K562 (cell line): Measurements from ENCODE around the gene CDCA7. TPM values are rescaled to one million over a fixed set of nuclear protein-coding genes. Genes with fewer than 3 reads are reported as not detected.

ENCODE experiments used
- ETV6 ChIP-seq, 3 experiments: fragments of 150-350 bp in 1 of 3; sonication (generic) in 1 of 3; formaldehyde crosslinking in 1 of 3; IDR thresholded peaks; 2 replicates each; pipeline versions ENCODE4 v1.6.1 to v1.8.0; 2014 to 2022; ENCODE audit warnings: borderline replicate concordance in 2 of 3, low read depth in 2 of 3, antibody characterized with exemption in 1 of 3, low read length in 1 of 3, mild to moderate bottlenecking in 1 of 3, missing genetic modification reagents in 1 of 3
- GABPB1 ChIP-seq: sonication (generic); formaldehyde crosslinking; IDR thresholded peaks from 2 replicates; pipeline ENCODE4 v1.8.0; 2022; ENCODE audit warnings: mild to moderate bottlenecking, missing genetic modification reagents
- MCM2 ChIP-seq: fragments of 450-650 bp; IDR thresholded peaks from 2 replicates; pipeline ENCODE4 v1.6.1; 2017; ENCODE audit warnings: low read depth, mild to moderate bottlenecking
- MED1 ChIP-seq: sonication (generic); formaldehyde crosslinking; IDR thresholded peaks from 2 replicates; pipeline ENCODE4 v1.8.1; 2023; ENCODE audit warnings: missing genetic modification reagents, borderline replicate concordance
- PHF8 ChIP-seq: fragments of 200-600 bp; sonication (generic); IDR thresholded peaks from 2 replicates; pipeline ENCODE4 v1.6.1; 2012; ENCODE audit warnings: mixed run types, mild to moderate bottlenecking, inconsistent platforms, low read length, moderate library complexity, borderline replicate concordance
- RBM15 ChIP-seq: fragments of 200-400 bp; formaldehyde crosslinking; IDR thresholded peaks from 2 replicates; pipeline ENCODE4 v1.6.1; 2018; ENCODE audit warnings: mild to moderate bottlenecking, low read length, moderate library complexity; ENCODE audit not compliant: insufficient read depth
- ZBTB7A ChIP-seq: IDR thresholded peaks from 2 replicates; pipeline ENCODE4 v1.6.1; 2011; ENCODE audit warnings: low read depth, mild to moderate bottlenecking, low read length, moderate library complexity, borderline replicate concordance; ENCODE audit not compliant: control insufficient read depth
- ZNF507 ChIP-seq: conservative IDR thresholded peaks from 2 replicates; pipeline ENCODE4 v1.6.1; 2017; ENCODE audit warnings: missing genetic modification characterization, missing compliant biosample characterization
- polyA plus RNA-seq, 8 experiments: library from polyadenylated mRNA; depleted of rRNA in 4 of 8; stranded (reverse) in 5 of 8; unstranded in 3 of 8; fragments of >200 nt; fragmentation: Nextera tagmentation in 2 of 8; fragmentation: Illumina TruSeq in 1 of 8; extraction: Ambion mirVana in 2 of 8; extraction: Trizol in 1 of 8; gene quantifications; 2 replicates each; pipeline versions ENCODE4 v1.2.1 to v1.2.3, GENCODE V29; 2011 to 2014; ENCODE audit warnings: inconsistent platforms in 1 of 8, missing spikeins in 1 of 8
- total RNA-seq, 7 experiments: library from RNA; depleted of rRNA in 6 of 7; stranded (reverse); fragments of >200 nt in 6 of 7; fragmentation: Illumina TruSeq in 2 of 7; extraction: Trizol in 2 of 7; gene quantifications; 2 replicates each; pipeline versions ENCODE4 v1.2.1 to v1.2.3, GENCODE V29; 2011 to 2021; ENCODE audit warnings: low replicate concordance in 1 of 7
- TF ChIP-seq, protein P1 (sequence below): fragments of 250-450 bp; sonication (Bioruptor Pico); IDR thresholded peaks from 2 replicates; pipeline ENCODE4 v1.5.0; 2021; ENCODE audit warnings: mild to moderate bottlenecking, borderline replicate concordance
- TF ChIP-seq, protein P2 (sequence below): fragments of 200-800 bp; sonication (Bioruptor generic); IDR thresholded peaks from 2 replicates; pipeline ENCODE4 v1.6.1; 2017; ENCODE audit warnings: missing genetic modification characterization, missing compliant biosample characterization
- TF ChIP-seq, protein P3 (sequence below): fragments of 450-650 bp; IDR thresholded peaks from 2 replicates; pipeline ENCODE4 v1.6.1; 2016; ENCODE audit warnings: mild to moderate bottlenecking, moderate library complexity

Gene CDCA7
- total and polyA plus RNA-seq, 9 of the 15 experiments (the other 6 are each of a cell fraction or from before 2014, with no cell fraction given) = 28.5 to 122 (median 51.0) TPM

DNA sequence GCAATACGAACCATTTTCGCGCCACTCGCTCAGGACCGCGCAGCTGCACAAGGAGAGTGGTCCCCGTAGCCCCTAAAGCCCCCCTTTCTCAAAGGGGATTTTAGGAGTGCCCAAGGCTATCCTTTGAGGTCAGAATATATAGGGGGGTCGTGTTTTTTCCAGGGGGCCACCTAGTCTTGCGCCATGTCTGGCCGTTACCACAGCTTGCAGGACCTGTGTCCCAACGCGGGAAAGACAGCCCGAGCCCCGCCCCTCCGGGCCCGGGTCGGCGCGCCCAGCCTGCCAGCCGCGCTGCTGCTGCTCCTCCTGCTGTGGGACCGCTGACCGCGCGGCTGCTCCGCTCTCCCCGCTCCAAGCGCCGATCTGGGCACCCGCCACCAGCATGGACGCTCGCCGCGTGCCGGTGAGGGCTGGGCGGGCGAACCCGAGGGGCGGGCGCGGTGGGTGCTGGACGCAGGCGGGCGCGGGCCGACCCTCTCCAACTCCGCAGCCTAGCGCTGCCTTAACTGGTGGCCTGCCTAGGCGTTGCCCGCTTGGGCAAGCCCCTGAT lies at the start of gene CDCA7 (continued):
- TF ChIP-seq, protein P1, sequence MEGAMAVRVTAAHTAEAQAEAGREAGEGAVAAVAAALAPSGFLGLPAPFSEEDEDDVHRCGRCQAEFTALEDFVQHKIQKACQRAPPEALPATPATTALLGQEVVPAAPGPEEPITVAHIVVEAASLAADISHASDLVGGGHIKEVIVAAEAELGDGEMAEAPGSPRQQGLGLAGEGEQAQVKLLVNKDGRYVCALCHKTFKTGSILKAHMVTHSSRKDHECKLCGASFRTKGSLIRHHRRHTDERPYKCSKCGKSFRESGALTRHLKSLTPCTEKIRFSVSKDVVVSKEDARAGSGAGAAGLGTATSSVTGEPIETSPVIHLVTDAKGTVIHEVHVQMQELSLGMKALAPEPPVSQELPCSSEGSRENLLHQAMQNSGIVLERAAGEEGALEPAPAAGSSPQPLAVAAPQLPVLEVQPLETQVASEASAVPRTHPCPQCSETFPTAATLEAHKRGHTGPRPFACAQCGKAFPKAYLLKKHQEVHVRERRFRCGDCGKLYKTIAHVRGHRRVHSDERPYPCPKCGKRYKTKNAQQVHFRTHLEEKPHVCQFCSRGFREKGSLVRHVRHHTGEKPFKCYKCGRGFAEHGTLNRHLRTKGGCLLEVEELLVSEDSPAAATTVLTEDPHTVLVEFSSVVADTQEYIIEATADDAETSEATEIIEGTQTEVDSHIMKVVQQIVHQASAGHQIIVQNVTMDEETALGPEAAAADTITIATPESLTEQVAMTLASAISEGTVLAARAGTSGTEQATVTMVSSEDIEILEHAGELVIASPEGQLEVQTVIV (CRISPR knock-in tag) = no peak
- TF ChIP-seq PHF8 (peak; percentile 86; the same call in 1 of the 2 replicates), MED1 (CRISPR knock-in tag) (no peak), GABPB1 (CRISPR knock-in tag) (no peak; the same call in 1 of the 2 replicates), ZBTB7A (peak; percentile 48; the same call in 1 of the 2 replicates), ZNF507 (no peak), ETV6 (IDR thresholded peaks at IDR 0.05; ENCODE audit: borderline replicate concordance in 1 of 2, low read depth in 2 of 2, low read length in 1 of 2) (no peak), ETV6 (CRISPR knock-in tag; IDR thresholded peaks at IDR 0.05; ENCODE audit: borderline replicate concordance) (peak; percentile 85; the same call in 1 of the 2 replicates), RBM15 (no peak), MCM2 (no peak)
- TF ChIP-seq, protein P2, sequence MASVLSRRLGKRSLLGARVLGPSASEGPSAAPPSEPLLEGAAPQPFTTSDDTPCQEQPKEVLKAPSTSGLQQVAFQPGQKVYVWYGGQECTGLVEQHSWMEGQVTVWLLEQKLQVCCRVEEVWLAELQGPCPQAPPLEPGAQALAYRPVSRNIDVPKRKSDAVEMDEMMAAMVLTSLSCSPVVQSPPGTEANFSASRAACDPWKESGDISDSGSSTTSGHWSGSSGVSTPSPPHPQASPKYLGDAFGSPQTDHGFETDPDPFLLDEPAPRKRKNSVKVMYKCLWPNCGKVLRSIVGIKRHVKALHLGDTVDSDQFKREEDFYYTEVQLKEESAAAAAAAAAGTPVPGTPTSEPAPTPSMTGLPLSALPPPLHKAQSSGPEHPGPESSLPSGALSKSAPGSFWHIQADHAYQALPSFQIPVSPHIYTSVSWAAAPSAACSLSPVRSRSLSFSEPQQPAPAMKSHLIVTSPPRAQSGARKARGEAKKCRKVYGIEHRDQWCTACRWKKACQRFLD = peak; percentile 81
- TF ChIP-seq, protein P3, sequence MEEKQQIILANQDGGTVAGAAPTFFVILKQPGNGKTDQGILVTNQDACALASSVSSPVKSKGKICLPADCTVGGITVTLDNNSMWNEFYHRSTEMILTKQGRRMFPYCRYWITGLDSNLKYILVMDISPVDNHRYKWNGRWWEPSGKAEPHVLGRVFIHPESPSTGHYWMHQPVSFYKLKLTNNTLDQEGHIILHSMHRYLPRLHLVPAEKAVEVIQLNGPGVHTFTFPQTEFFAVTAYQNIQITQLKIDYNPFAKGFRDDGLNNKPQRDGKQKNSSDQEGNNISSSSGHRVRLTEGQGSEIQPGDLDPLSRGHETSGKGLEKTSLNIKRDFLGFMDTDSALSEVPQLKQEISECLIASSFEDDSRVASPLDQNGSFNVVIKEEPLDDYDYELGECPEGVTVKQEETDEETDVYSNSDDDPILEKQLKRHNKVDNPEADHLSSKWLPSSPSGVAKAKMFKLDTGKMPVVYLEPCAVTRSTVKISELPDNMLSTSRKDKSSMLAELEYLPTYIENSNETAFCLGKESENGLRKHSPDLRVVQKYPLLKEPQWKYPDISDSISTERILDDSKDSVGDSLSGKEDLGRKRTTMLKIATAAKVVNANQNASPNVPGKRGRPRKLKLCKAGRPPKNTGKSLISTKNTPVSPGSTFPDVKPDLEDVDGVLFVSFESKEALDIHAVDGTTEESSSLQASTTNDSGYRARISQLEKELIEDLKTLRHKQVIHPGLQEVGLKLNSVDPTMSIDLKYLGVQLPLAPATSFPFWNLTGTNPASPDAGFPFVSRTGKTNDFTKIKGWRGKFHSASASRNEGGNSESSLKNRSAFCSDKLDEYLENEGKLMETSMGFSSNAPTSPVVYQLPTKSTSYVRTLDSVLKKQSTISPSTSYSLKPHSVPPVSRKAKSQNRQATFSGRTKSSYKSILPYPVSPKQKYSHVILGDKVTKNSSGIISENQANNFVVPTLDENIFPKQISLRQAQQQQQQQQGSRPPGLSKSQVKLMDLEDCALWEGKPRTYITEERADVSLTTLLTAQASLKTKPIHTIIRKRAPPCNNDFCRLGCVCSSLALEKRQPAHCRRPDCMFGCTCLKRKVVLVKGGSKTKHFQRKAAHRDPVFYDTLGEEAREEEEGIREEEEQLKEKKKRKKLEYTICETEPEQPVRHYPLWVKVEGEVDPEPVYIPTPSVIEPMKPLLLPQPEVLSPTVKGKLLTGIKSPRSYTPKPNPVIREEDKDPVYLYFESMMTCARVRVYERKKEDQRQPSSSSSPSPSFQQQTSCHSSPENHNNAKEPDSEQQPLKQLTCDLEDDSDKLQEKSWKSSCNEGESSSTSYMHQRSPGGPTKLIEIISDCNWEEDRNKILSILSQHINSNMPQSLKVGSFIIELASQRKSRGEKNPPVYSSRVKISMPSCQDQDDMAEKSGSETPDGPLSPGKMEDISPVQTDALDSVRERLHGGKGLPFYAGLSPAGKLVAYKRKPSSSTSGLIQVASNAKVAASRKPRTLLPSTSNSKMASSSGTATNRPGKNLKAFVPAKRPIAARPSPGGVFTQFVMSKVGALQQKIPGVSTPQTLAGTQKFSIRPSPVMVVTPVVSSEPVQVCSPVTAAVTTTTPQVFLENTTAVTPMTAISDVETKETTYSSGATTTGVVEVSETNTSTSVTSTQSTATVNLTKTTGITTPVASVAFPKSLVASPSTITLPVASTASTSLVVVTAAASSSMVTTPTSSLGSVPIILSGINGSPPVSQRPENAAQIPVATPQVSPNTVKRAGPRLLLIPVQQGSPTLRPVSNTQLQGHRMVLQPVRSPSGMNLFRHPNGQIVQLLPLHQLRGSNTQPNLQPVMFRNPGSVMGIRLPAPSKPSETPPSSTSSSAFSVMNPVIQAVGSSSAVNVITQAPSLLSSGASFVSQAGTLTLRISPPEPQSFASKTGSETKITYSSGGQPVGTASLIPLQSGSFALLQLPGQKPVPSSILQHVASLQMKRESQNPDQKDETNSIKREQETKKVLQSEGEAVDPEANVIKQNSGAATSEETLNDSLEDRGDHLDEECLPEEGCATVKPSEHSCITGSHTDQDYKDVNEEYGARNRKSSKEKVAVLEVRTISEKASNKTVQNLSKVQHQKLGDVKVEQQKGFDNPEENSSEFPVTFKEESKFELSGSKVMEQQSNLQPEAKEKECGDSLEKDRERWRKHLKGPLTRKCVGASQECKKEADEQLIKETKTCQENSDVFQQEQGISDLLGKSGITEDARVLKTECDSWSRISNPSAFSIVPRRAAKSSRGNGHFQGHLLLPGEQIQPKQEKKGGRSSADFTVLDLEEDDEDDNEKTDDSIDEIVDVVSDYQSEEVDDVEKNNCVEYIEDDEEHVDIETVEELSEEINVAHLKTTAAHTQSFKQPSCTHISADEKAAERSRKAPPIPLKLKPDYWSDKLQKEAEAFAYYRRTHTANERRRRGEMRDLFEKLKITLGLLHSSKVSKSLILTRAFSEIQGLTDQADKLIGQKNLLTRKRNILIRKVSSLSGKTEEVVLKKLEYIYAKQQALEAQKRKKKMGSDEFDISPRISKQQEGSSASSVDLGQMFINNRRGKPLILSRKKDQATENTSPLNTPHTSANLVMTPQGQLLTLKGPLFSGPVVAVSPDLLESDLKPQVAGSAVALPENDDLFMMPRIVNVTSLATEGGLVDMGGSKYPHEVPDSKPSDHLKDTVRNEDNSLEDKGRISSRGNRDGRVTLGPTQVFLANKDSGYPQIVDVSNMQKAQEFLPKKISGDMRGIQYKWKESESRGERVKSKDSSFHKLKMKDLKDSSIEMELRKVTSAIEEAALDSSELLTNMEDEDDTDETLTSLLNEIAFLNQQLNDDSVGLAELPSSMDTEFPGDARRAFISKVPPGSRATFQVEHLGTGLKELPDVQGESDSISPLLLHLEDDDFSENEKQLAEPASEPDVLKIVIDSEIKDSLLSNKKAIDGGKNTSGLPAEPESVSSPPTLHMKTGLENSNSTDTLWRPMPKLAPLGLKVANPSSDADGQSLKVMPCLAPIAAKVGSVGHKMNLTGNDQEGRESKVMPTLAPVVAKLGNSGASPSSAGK = peak; percentile 79; the same call in 1 of the 2 replicates
